ENCODE measurements around the gene CCDC180. TPM values are rescaled to one million over a fixed set of nuclear protein-coding genes. Genes with fewer than 3 reads are reported as not detected.

CCDC180 gene
- polyA plus RNA-seq, 1 donor from 2014 or later = 5.8 TPM

DNA sequence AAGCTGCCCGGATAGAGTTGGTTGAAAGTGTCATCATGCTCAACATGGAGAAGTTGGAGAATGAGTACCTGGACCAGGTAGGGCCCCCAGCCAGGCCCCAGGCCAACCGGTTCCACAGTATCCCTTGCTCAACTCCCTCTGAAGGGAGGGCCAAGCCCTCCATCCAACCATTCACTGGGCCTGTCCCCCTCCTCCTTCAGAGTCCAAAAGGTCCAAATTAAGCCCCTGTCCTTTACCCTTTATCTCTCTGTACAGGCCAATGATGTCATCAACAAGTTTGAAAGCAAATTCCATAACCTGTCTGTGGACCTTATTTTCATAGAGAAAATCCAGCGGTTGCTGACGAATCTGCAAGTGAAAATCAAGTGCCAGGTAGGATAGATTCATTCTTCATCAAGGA is 47.2 kb downstream of the CCDC180 start:
- H3K9me3 ChIP-seq (ENCODE audit: low read length) = no peaks in the 10 kb centered on the region
- H3K27me3 ChIP-seq (ENCODE audit: insufficient read depth, low read depth, low read length) = no peaks in the 10 kb centered on the region
- H2AFZ ChIP-seq (ENCODE audit: low read depth, low read length) = no peak overlapping the region
- no peaks in the 10 kb centered on the region for H3K36me3 ChIP-seq (ENCODE audit: insufficient read depth, low read length)
- no peaks in the 10 kb centered on the region for H3K79me2 ChIP-seq (replicated peaks; ENCODE audit: insufficient read depth, low read length)
- TF ChIP-seq TAF1 (IDR thresholded peaks at IDR 0.05; ENCODE audit: low read depth) = no peak
- no peak for TF ChIP-seq POLR2AphosphoS5 (IDR thresholded peaks at IDR 0.05)
- TF ChIP-seq, protein P1, sequence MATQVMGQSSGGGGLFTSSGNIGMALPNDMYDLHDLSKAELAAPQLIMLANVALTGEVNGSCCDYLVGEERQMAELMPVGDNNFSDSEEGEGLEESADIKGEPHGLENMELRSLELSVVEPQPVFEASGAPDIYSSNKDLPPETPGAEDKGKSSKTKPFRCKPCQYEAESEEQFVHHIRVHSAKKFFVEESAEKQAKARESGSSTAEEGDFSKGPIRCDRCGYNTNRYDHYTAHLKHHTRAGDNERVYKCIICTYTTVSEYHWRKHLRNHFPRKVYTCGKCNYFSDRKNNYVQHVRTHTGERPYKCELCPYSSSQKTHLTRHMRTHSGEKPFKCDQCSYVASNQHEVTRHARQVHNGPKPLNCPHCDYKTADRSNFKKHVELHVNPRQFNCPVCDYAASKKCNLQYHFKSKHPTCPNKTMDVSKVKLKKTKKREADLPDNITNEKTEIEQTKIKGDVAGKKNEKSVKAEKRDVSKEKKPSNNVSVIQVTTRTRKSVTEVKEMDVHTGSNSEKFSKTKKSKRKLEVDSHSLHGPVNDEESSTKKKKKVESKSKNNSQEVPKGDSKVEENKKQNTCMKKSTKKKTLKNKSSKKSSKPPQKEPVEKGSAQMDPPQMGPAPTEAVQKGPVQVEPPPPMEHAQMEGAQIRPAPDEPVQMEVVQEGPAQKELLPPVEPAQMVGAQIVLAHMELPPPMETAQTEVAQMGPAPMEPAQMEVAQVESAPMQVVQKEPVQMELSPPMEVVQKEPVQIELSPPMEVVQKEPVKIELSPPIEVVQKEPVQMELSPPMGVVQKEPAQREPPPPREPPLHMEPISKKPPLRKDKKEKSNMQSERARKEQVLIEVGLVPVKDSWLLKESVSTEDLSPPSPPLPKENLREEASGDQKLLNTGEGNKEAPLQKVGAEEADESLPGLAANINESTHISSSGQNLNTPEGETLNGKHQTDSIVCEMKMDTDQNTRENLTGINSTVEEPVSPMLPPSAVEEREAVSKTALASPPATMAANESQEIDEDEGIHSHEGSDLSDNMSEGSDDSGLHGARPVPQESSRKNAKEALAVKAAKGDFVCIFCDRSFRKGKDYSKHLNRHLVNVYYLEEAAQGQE (IDR thresholded peaks at IDR 0.05; ENCODE audit: borderline replicate concordance) = no peak
- TF ChIP-seq RAD21 (conservative IDR thresholded peaks at IDR 0.05) = no peak
- TF ChIP-seq, protein P2, sequence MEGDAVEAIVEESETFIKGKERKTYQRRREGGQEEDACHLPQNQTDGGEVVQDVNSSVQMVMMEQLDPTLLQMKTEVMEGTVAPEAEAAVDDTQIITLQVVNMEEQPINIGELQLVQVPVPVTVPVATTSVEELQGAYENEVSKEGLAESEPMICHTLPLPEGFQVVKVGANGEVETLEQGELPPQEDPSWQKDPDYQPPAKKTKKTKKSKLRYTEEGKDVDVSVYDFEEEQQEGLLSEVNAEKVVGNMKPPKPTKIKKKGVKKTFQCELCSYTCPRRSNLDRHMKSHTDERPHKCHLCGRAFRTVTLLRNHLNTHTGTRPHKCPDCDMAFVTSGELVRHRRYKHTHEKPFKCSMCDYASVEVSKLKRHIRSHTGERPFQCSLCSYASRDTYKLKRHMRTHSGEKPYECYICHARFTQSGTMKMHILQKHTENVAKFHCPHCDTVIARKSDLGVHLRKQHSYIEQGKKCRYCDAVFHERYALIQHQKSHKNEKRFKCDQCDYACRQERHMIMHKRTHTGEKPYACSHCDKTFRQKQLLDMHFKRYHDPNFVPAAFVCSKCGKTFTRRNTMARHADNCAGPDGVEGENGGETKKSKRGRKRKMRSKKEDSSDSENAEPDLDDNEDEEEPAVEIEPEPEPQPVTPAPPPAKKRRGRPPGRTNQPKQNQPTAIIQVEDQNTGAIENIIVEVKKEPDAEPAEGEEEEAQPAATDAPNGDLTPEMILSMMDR (IDR thresholded peaks at IDR 0.05; ENCODE audit: poor library complexity, severe bottlenecking) = no peak
- no peak for TF ChIP-seq EP300 (conservative IDR thresholded peaks at IDR 0.05; ENCODE audit: poor library complexity, severe bottlenecking)
- no peak for TF ChIP-seq MXI1 (conservative IDR thresholded peaks at IDR 0.05; ENCODE audit: poor library complexity, severe bottlenecking)
- no peak for TF ChIP-seq EZH2 (IDR thresholded peaks at IDR 0.05; ENCODE audit: borderline replicate concordance, insufficient read depth, low read length, poor library complexity, severe bottlenecking)
- TF ChIP-seq SMC3 (conservative IDR thresholded peaks at IDR 0.05; ENCODE audit: poor library complexity) = no peak
- no peaks in the 10 kb centered on the region for H4K20me1 ChIP-seq (ENCODE audit: insufficient read depth)
- no peaks in the 10 kb centered on the region for H3K9me2 ChIP-seq (ENCODE audit: insufficient read depth, low read length)
- H3K9ac ChIP-seq (ENCODE audit: low read length) = no peak overlapping the region
- H3K4me2 ChIP-seq (ENCODE audit: low read length) = no peak overlapping the region
- no peaks in the 10 kb centered on the region for H3F3A ChIP-seq (ENCODE audit: insufficient read depth, low read length, poor library complexity, severe bottlenecking)
- H3K4me3 ChIP-seq (ENCODE audit: low read length) = no peak overlapping the region
- no peak overlapping the region for H3K27ac ChIP-seq (ENCODE audit: low read length)

DNA sequence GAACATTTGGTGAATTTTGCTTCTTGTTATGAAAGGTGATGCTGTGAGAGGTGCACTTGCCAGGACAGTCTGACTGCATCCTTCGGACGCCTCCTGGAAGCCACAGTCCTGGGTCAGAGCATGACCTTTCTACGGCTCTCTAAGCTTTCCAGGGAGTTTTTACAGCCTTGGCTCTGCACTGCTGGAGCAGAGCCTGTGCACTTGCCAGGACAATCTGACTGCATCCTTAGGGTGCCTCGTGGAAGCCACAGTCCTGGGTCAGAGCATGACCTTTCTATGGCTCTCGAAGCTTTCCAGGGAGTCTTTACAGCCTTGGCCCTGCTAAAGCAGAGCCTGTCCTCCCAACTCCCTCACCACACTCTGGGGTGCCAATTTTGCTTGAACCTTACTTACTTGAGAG is 49.6 kb downstream of the CCDC180 start:
- Histone ChIP-seq H3K9me2 (ENCODE audit: insufficient read depth, low read length) (no peaks in the 10 kb centered on the region), H2AFZ (ENCODE audit: low read depth, low read length) (no peak overlapping the region), H3K27me3 (ENCODE audit: insufficient read depth, low read depth, low read length) (no peaks in the 10 kb centered on the region), H3K36me3 (ENCODE audit: insufficient read depth, low read length) (no peaks in the 10 kb centered on the region), H3F3A (ENCODE audit: insufficient read depth, low read length, poor library complexity, severe bottlenecking) (no peaks in the 10 kb centered on the region), H3K9me3 (ENCODE audit: low read length) (no peaks in the 10 kb centered on the region), H3K27ac (ENCODE audit: low read length) (no peak overlapping the region), H3K9ac (ENCODE audit: low read length) (no peak overlapping the region), H3K4me2 (ENCODE audit: low read length) (no peak overlapping the region), H3K4me3 (ENCODE audit: low read length) (no peak overlapping the region), H4K20me1 (ENCODE audit: insufficient read depth) (no peaks in the 10 kb centered on the region), H3K79me2 (replicated peaks; ENCODE audit: insufficient read depth, low read length) (no peaks in the 10 kb centered on the region)
- TF ChIP-seq RAD21 (conservative IDR thresholded peaks at IDR 0.05) = no peak
- TF ChIP-seq, protein P2 (IDR thresholded peaks at IDR 0.05; ENCODE audit: poor library complexity, severe bottlenecking) = no peak
- TF ChIP-seq EZH2 (IDR thresholded peaks at IDR 0.05; ENCODE audit: borderline replicate concordance, insufficient read depth, low read length, poor library complexity, severe bottlenecking) = no peak
- no peak for TF ChIP-seq MXI1 (conservative IDR thresholded peaks at IDR 0.05; ENCODE audit: poor library complexity, severe bottlenecking)
- no peak for TF ChIP-seq SMC3 (conservative IDR thresholded peaks at IDR 0.05; ENCODE audit: poor library complexity)
- no peak for TF ChIP-seq TAF1 (IDR thresholded peaks at IDR 0.05; ENCODE audit: low read depth)
- no peak for TF ChIP-seq EP300 (conservative IDR thresholded peaks at IDR 0.05; ENCODE audit: poor library complexity, severe bottlenecking)

Small RNA genes lying within 50 kb of the gene (small RNA-seq; reads per million reads assigned to genes)
- gene AL512590.2 (0 reads per million in 3 experiments), gene CCDC180 (0 to 0.39 (median 0.03) reads per million in 3 experiments)

Other genes with a start within 250 kb of the CCDC180 start
- gene TDRD7, start 104.4 kb downstream of the CCDC180 start, polyA plus RNA-seq = 5.7 and 9.7 TPM in 2 replicates
- 0.17 and 0.22 TPM in 2 replicates for gene TMOD1, start 194.0 kb downstream of the CCDC180 start, polyA plus RNA-seq